Right lobe of liver (tissue), 4 donors: Measurements from ENCODE around the gene FLOT2.

Source experiments
- CTCF ChIP-seq, 4 donors: fragments of 200-600 bp in 3 of 4; fragments of 450-650 bp in 1 of 4; IDR thresholded peaks; one replicate each; pipeline versions ENCODE4 v1.5.1 to v1.8.0; 2016 to 2022; ENCODE audit warnings: antibody characterized with exemption in 4 of 4, mild to moderate bottlenecking in 2 of 4
- POLR2A ChIP-seq: fragments of 450-650 bp; IDR thresholded peaks from one replicate; pipeline ENCODE4 v1.6.1; 2017; ENCODE audit warnings: antibody characterized with exemption, mild to moderate bottlenecking
- donor health status: DM: no; HTN: no; CAD: no.
- donor health status: DM: no; HTN: no; CAD: no.
- donor health status: DM: no; HTN: yes; CAD: no.

GRCh38 chr17:28858801-28859355, 38.7 kb downstream of the FLOT2 start:
- TF ChIP-seq CTCF (IDR thresholded peaks at IDR 0.05): no peak
- TF ChIP-seq POLR2A: no peak
